ENCODE measurements around the gene SNRPA. TPM values are rescaled to one million over a fixed set of nuclear protein-coding genes. Genes with fewer than 3 reads are reported as not detected.

The SNRPA gene
- total and polyA plus RNA-seq, 2 of the 8 experiments (the other 6 are each of a cell fraction or from before 2014, with no cell fraction given) = 201 to 202 TPM

- FAIRE-seq = no peak
- no peak for TF ChIP-seq USF2 (IDR thresholded peaks at IDR 0.05; ENCODE audit: low read length)
- no peak for TF ChIP-seq E2F6 (IDR thresholded peaks at IDR 0.05)
- peak; percentile 74; the same call in 1 of the 2 replicates for TF ChIP-seq GABPA (IDR thresholded peaks at IDR 0.05; ENCODE audit: borderline replicate concordance, insufficient read depth, low read length)
- TF ChIP-seq MAX (IDR thresholded peaks at IDR 0.05) = 0 out of 2 replicates have a peak, but pooled peaks have one; percentile 7
- 0 out of 3 replicates have a peak, but pooled peaks of 1 of the 2 experiments have one; percentile 54 for TF ChIP-seq POLR2A (IDR thresholded peaks at IDR 0.05; ENCODE audit: control extremely low read depth in 1 of 2, low read depth in 2 of 2, low read length in 2 of 2)
- peak; percentile 68 for TF ChIP-seq CHD2 (IDR thresholded peaks at IDR 0.05; ENCODE audit: low read length)
Measured at GRCh38 chr19:40714441-40715299, 36.3 kb upstream of the SNRPA start.

More at GRCh38 chr19:40714441-40715299, 36.3 kb upstream of the SNRPA start:
- Histone ChIP-seq H4K20me1 (replicated peaks in 1 of 2; ENCODE audit: control insufficient read depth in 1 of 2, insufficient read depth in 2 of 2, low read length in 2 of 2) (no peaks in the 10 kb centered on the region), H3K4me3 (ENCODE audit: extremely low read depth in 1 of 4, insufficient read depth in 2 of 4, low read depth in 3 of 4, low read length in 4 of 4) (peak overlapping the region; percentile 72 to 94 (median 90)), H2BK120ac (replicated peaks; ENCODE audit: low read depth, low read length) (no peak overlapping the region), H2BK12ac (ENCODE audit: low read depth, low read length) (peak overlapping the region; percentile 90; the same call in 1 of the 2 replicates), H4K91ac (replicated peaks; ENCODE audit: insufficient read length, low read length) (no peak overlapping the region), H3K4ac (replicated peaks; ENCODE audit: insufficient read length, low read depth, low read length) (peak overlapping the region; percentile 21), H3K14ac (ENCODE audit: insufficient read length) (no peak overlapping the region), H2AK5ac (ENCODE audit: low read depth, low read length) (peak overlapping the region; percentile 83; the same call in 1 of the 2 replicates), H2BK20ac (ENCODE audit: low read length) (peak overlapping the region; percentile 61; the same call in 1 of the 2 replicates), H2BK15ac (ENCODE audit: low read length) (peak overlapping the region; percentile 55; the same call in 1 of the 2 replicates), H3K18ac (ENCODE audit: extremely low read depth, low read length) (peak overlapping the region; percentile 93), H3K36me3 (ENCODE audit: control insufficient read depth in 2 of 4, insufficient read depth in 4 of 4, low read length in 3 of 4) (peaks cover 4 to 15% (median 9%) of the 10 kb centered on the region in 4 experiments; a peak in 7 of 8 replicates), H3K79me2 (ENCODE audit: control insufficient read depth in 1 of 2, insufficient read depth in 2 of 2, low read length in 2 of 2) (peaks cover 0 to 22% of the 10 kb centered on the region in 2 experiments; a peak in 2 of 4 replicates), H3K23me2 (ENCODE audit: low read depth, low read length) (peaks cover 23% of the 10 kb centered on the region), H3K79me1 (ENCODE audit: low read depth, low read length) (0 out of 2 replicates have a peak, but pooled peaks cover 2% of the 10 kb centered on the region), H3K4me2 (ENCODE audit: insufficient read depth in 1 of 2, low read depth in 2 of 2, low read length in 2 of 2) (peak overlapping the region; percentile 96 to 100), H2BK5ac (ENCODE audit: low read depth, low read length) (peak overlapping the region; percentile 96), H4K8ac (ENCODE audit: extremely low read depth, insufficient read depth, low read length) (no peak overlapping the region), H3K9ac (replicated peaks in 1 of 4; ENCODE audit: extremely low read depth in 1 of 4, low read depth in 3 of 4, low read length in 3 of 4) (peak overlapping the region in 3 of 4 experiments; percentile 67 to 90 (median 68); a peak in 6 of 7 replicates), H4K5ac (ENCODE audit: insufficient read length, low read depth, low read length) (peak overlapping the region; percentile 53), H3K23ac (ENCODE audit: insufficient read length) (no peak overlapping the region), H3K27ac (ENCODE audit: low read depth, low read length) (peak overlapping the region; percentile 78), H3K27me3 (replicated peaks in 1 of 4; ENCODE audit: control insufficient read depth in 3 of 4, extremely low read depth in 1 of 4, insufficient read depth in 3 of 4, low read length in 3 of 4) (no peaks in the 10 kb centered on the region), H3K4me1 (replicated peaks in 1 of 4; ENCODE audit: control insufficient read depth in 3 of 4, insufficient read depth in 4 of 4, low read length in 3 of 4) (peaks cover 0 to 25% (median 8%) of the 10 kb centered on the region in 4 experiments; a peak in 6 of 7 replicates), H3K56ac (replicated peaks; ENCODE audit: insufficient read length, low read depth, low read length) (no peak overlapping the region), H3K9me3 (ENCODE audit: insufficient read depth in 2 of 2, low read depth in 1 of 2, low read length in 1 of 2) (no peaks in the 10 kb centered on the region), H2AFZ (ENCODE audit: low read length) (peak overlapping the region; percentile 46; the same call in 1 of the 2 replicates)
- peak; percentile 73 to 98 for DNase-seq (ENCODE audit: low read depth in 1 of 2, low spot score in 2 of 2)
- ChIA-PET CTCF (ENCODE audit: partially characterized antibody) (interaction anchor here (0.7 to 1.0 kb wide), 3 partner anchors 12 to 53 kb away, joined by 3 to 4 read pairs (median 3); no protein-coding TSS in a partner anchor), POLR2A (ENCODE audit: partially characterized antibody) (interaction anchor here (0.6 to 1.6 kb wide), 11 partner anchors 13 to 712 kb away, joined by 3 to 6 read pairs (median 3); partner anchors contain the start of genes ACTMAP, B3GNT8, NUMBL and RAB4B)
- 13% methylated on average over 22 of the region's 31 CpGs; no CpG with 5 or more reads in 1 of the 2 experiments for WGBS, 2 experiments (ENCODE audit: extremely low coverage in 1 of 2, insufficient coverage in 1 of 2, insufficient read length in 1 of 2, insufficient replicate concordance in 2 of 2, low coverage in 1 of 2, low lambda C conversion rate in 2 of 2, missing lambda C conversion rate in 1 of 2)

All from H1 (cell line).